Middle frontal gyrus (tissue), 1 donor: ENCODE measurements around the gene P2RY12.
"Not testable (repeated sequence)": the region's sequence is repeated elsewhere in the genome, so short reads cannot be mapped to it uniquely, and the experiment has no call there.

Experiments used
- DNase-seq: peaks from one replicate; pipeline ENCODE4 v3.0.0-alpha.2; 2015; ENCODE audit warnings: low spot score; ENCODE audit errors: extremely low spot score

P2RY12 gene

DNA sequence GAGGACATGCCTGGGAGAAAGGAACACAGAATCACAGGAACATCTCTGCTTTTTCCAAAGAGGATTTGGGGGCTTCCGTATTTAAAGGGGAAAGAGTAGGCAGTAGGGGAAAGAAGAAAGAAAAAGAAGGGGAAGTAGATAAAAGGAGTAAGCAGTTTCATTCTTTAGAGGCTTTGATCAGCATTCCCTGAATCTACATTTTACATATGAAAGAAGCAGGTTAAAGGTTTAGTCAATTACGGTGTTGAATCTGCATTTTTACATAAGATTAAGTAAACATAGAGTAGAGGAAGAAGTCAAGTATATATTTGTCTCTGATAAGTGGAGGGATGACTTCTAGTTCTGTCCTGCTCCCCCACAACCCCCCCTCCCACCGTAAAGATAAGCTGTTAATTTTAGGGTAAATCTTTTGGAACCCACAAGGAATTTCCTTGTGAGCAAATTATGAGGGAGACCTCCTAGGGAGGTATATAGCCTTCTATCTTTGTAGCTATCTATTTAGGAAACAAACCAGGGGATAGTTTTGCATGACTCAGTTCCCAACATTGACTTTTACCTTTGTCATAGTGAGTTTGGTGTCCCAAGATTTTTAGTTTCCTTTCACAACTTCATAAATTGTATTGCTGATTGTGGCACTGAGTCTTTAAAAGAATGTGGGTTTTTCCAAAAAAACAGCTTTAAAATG, 8.7 kb upstream of the P2RY12 start:
- no peak for DNase-seq

GRCh38 chr3:151392191-151392590, 7.6 kb upstream of the P2RY12 start:
- not testable (repeated sequence) for DNase-seq

DNA sequence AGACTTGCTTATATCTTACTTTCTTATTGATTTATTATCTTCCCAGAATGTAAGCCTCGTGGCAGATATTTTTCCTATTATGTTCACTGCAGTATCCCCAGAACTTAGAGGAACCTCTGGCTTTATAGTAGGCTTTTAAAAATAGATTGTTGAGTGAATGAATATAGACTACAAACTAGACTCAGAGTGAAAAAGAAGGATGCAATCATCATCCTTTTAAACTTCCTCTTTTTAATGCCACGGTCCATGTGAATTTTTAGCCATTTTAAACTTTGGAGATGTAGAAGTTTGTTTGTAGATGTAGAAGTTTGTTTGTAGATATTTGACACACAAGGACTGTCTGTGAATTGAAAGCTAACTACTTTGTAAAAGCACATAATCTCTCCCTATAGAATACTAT, 7.2 kb upstream of the P2RY12 start:
- DNase-seq = no peak

DNA sequence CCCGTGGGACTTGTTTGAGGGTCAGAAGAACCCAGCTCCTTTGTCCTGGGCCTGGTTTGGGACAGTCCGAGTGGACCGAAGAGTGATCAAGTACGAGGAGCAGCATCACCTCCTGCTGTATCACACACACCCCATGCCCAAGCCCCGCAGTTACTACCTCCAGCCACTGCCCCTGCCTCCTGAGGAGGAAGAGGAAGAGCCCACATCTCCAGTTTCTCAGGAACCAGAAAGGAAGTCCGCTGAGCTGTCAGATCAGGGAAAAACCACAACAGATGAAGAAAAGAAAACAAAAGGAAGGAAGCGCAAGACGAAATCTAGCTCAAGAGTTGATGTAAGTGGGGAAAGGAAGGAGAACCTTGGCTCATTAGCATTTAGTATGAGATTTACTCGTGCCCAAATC, 3.3 kb upstream of the P2RY12 start:
- no peak for DNase-seq

GRCh38 chr3:151387432-151387831, 2.9 kb upstream of the P2RY12 start:
- no peak for DNase-seq

GRCh38 chr3:151386056-151386455, 1.5 kb upstream of the P2RY12 start:
- no peak for DNase-seq

DNA sequence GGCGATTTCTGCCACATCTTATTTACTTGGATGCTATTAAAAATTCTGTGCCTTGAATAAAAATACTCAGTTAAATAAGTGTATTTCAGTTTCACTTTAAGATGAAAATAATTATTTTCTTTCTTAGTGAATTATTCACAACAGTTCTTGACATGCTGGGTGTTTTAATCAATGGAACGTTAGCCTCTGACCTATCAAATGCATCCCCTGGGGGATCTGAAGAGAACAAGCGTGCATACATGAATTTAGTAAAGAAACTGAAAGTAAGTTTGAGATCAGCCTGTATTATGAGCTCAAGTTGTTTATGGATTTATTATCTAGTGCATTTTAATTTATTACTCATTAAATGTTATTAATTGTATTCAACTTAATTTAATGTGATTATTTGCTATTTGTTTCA, 597 bp downstream of the P2RY12 start:
- no peak for DNase-seq

DNA sequence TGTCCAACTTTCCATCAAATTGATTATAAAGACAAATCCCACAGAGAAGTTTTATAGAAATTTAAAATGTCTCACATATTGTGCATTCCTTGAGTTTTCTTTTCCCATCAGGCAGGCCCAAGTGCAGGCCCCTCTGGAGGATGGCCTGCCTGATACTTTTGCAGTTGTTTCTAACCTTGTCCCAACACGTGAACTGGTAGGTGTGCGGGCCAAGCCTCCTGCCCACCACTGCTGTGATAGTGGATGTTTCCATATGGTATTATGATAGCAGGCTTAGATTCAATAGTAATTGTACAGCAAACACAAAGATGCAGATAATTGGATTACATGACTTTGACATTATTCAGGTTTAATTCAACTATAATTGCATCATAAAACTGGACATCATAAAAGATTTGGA, 1.4 kb downstream of the P2RY12 start:
- no peak for DNase-seq

- DNase-seq = no peak
These were observed 1.9 kb downstream of the P2RY12 start for GRCh38 chr3:151382671-151383070.

DNA sequence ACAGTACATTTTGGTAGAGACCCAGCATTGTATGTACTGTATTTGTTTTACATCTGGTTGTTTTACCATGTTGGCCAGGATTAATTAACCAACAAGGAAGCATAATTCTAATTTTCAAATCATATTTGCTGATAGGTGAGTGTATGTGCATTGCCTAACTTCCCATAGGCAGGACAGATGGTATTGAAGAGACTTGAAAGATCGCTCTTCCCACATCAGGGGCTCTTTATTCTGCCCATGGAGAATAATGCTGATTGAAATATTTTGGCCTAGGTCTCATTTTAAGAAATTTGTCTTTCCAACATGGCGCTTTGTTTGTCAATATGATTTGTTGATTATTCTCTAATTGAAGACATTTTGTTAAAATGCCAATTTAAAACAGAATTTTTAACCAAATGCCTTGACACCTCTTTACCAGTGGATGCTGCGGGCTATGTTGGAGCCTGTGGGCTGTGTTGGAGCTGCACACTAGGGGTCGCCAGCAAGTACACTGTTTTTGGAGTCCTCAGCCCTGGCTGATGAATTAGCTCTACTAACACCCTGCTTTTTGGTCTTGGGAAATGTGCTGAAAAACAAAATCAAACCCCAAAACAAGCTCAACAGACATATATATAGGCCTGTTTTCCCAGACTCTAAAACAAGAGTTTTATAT, 5.3 kb downstream of the P2RY12 start:
- DNase-seq = no peak

GRCh38 chr3:151377768-151378385, 6.7 kb downstream of the P2RY12 start:
- no peak for DNase-seq

- DNase-seq = no peak
These were observed 12.3 kb downstream of the P2RY12 start for GRCh38 chr3:151372063-151372820.

DNA sequence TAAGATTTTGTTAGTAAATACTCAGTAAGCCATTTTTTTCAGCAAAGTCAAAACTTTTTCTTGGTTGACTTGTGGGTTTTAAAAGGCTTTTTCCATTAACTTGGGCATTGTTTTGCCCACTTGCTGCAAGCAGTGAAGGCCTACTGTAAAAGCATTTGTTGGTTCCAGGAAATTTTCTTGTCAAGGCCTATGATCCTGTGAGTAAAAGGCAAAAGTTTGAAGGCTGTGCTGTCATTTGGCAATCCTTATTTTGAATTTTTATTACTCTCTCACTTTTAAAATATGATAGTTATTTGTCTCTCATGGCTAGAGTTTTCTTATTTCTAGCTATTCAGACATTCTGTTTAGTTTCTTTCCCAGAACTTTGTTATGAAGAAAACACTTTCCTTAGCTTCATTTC, 13.0 kb downstream of the P2RY12 start:
- DNase-seq = no peak

- no peak for DNase-seq
These were observed 17.1 kb downstream of the P2RY12 start for GRCh38 chr3:151367448-151367847.

GRCh38 chr3:151366993-151367392, 17.6 kb downstream of the P2RY12 start:
- no peak for DNase-seq

GRCh38 chr3:151362751-151363174, 21.8 kb downstream of the P2RY12 start:
- no peak for DNase-seq

DNA sequence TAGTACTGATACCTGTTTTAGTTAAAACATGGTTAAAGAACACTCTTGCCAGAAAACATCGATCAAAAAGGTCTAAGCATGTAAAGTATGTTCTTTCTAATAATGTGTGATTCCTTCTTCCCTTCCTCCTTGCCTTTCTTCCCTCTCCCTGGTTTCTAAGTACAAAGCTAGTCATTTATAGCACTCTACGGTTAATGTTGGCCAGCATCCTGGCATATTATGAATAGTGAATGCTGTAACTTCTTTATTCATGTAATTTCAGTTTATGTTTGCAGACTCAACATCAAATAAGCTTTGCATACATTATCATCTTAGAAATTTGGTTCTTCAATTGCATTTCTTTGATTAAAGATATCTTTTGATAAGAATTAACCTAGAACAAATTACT, 27.1 kb downstream of the P2RY12 start:
- no peak for DNase-seq

DNA sequence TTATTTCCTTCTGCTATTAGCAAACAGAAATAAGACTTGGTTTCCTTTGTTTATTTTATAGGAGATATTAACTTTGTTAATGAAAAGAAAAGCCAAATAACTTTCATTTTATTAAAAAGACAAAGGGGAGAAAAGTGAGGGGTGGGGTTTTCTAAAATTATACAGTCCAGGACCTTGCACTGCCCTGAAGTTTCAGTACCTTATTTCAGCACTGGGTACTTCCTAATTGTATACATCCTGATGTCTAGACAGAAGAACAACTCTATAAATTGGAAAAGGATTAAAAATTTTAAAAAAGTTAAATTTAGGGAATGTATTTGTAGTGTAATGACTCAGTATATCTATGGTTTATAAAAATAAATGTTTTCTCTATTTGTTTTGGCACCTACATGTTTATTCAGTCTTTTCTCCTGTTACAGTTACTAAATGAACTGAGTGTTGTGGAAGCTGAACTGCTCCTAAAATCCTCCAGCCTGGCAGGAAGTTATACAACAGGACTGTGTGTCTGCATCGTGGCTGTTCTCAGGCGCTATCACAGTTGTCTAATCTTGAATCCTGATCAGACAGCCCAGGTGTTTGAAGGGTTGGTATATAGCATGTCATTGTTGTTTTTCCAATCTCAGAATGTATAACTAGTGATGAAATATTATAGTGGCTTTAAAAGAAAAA, 27.6 kb downstream of the P2RY12 start:
- peak; percentile 28 for DNase-seq

DNA sequence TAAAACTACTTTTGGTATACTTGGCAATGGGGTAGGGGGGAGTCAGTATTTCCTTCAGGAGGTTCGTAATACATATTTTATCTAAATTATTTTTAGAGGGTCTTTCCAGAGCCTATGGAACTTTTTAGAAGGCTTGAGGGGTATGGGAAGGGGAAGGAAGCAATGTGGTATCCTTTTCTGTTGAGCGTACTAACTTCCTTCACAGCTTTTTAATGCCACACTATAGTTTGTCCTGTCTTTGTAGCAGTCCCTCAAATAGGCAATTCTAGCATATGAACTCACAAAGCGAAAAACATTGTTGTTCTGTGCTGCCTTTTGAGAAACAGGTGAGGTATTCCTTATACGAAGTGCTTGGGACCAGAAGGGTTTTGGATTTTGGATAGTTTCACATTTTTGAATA, 32.9 kb downstream of the P2RY12 start:
- no peak for DNase-seq

- DNase-seq = no peak
These were observed 33.3 kb downstream of the P2RY12 start for GRCh38 chr3:151351219-151351618.

DNA sequence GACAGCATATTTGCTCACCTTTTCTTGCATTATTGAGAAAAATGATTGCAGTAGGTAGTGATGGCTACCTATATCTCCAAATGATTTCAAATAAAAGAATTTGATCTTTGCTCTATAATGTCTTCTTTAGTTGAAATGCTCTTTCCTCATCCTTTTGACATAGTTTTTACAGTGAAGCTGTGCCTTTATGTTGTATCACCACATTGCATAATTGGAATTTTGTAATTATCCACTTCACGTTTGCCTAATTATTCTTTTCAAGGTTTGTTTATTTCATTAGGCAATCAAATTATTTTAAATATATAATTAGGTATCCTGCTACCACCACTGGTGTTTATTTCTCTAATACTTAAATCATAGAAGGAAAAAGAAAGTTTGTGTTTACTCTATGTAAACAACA, 33.9 kb downstream of the P2RY12 start:
- no peak for DNase-seq

DNA sequence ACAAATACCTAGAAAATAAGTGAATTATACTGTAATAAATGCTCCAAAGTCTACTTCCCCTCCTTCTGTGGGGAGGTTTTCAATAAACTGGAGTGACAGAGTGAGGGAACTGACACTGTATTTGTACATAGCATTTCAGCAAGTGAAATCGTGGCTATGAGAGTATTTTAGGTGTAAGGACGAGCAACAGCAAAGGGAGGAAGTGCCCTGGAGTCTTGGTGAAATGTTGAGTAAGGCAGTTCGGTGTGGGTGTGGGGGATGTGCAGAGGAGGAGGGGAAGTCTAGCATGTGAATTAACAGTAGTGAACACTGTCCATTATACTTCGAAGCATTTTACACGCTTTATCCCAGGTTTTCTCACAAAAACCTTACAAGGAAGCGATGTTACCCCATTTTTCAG, 37.1 kb downstream of the P2RY12 start:
- DNase-seq = no peak
